Panc1 (cell line): Measurements from ENCODE around the gene LSM14B. TPM values are rescaled to one million over a fixed set of nuclear protein-coding genes. Genes with fewer than 3 reads are reported as not detected.
"Not testable (repeated sequence)": the region's sequence is repeated elsewhere in the genome, so short reads cannot be mapped to it uniquely, and the experiment has no call there.

Experiments used
- ATAC-seq: fragments of 200-7000 bp; cut with Tn5 transposase; 2 replicates; pipeline ENCODE4 v1.9.1; 2020; ENCODE audit warnings: mild to moderate bottlenecking, moderate library complexity
- BruUV-seq: library from RNA; stranded (reverse); fragments of 400-500 nt; replicated peaks from 2 replicates; lab custom pipeline; 2021; lab: Mats Ljungman, UMichigan
- CTCF ChIA-PET: fragments of 300-600 bp; sonication (Branson Sonifier 250); formaldehyde crosslinking; loops from one replicate; lab custom pipeline; 2022; ENCODE audit warnings: antibody characterized with exemption; lab: Charles Lee
- POLR2A ChIA-PET: fragments of 300-600 bp; sonication (Branson Sonifier 250); formaldehyde crosslinking; loops from one replicate; lab custom pipeline; 2022; ENCODE audit warnings: antibody characterized with exemption; lab: Charles Lee
- DNase-seq: peaks from one replicate; pipeline ENCODE4 v3.0.0-alpha.2; 2010; ENCODE audit warnings: low read depth, low spot score
- H3K27ac ChIP-seq: 2 replicates; pipeline ENCODE4 v1.5.1; 2011; ENCODE audit warnings: mild to moderate bottlenecking, low read length, inconsistent platforms
- H3K27me3 ChIP-seq: fragments of 200-500 bp; sonication (Bioruptor generic); 2 replicates; pipeline ENCODE4 v1.6.0; 2014; ENCODE audit warnings: low read length, inconsistent platforms; ENCODE audit not compliant: control insufficient read depth, insufficient read depth
- H3K36me3 ChIP-seq: fragments of 200-500 bp; sonication (Bioruptor generic); 2 replicates; pipeline ENCODE4 v1.5.1; 2014; ENCODE audit warnings: inconsistent platforms, mild to moderate bottlenecking, low read length, moderate library complexity; ENCODE audit not compliant: control insufficient read depth, insufficient read depth
- H3K4me1 ChIP-seq: 2 replicates; pipeline ENCODE4 v1.5.1; 2011; ENCODE audit warnings: inconsistent platforms, mild to moderate bottlenecking, low read length, moderate library complexity; ENCODE audit not compliant: control insufficient read depth, insufficient read depth
- H3K4me3 ChIP-seq, 2 experiments: 2 replicates each; pipeline ENCODE4 v1.5.1; 2011 to 2012; ENCODE audit warnings: low read depth in 2 of 2, low read length in 2 of 2, mild to moderate bottlenecking in 2 of 2, inconsistent platforms in 1 of 2, moderate library complexity in 1 of 2
- H3K9me3 ChIP-seq: fragments of 200-500 bp; sonication (Bioruptor generic); 2 replicates; pipeline ENCODE4 v1.5.1; 2014; ENCODE audit warnings: low read depth, mild to moderate bottlenecking, inconsistent platforms, low read length, moderate library complexity; ENCODE audit not compliant: control insufficient read depth, insufficient read depth
- POLR2AphosphoS5 ChIP-seq: IDR thresholded peaks from 2 replicates; pipeline ENCODE4 v1.6.1; 2012; ENCODE audit warnings: mild to moderate bottlenecking, low read depth, low read length, moderate library complexity
- SIN3A ChIP-seq: IDR thresholded peaks from 2 replicates; pipeline ENCODE4 v1.6.1; 2012; ENCODE audit warnings: low read depth, mild to moderate bottlenecking, low read length, moderate library complexity, borderline replicate concordance; ENCODE audit not compliant: insufficient read depth
- TCF7L2 ChIP-seq: IDR thresholded peaks from 2 replicates; pipeline ENCODE4 v1.6.1; 2011; ENCODE audit warnings: mild to moderate bottlenecking, low read depth, low read length, inconsistent platforms
- in situ Hi-C: cut with HindIII; loops from 2 replicates; pipeline ENCODE4 v1.10.0; 2016; ENCODE audit warnings: low sequenced_read_pairs, low pct_unique_long_range_greater_than_20kb
- intact Hi-C: fragments of 100-400 bp; cut with micrococcal nuclease; formaldehyde crosslinking; loops from one replicate; pipeline ENCODE4 v1.10.0; 2022; ENCODE audit not compliant: unreplicated experiment
- total RNA-seq: library from RNA; stranded (reverse); gene quantifications from one replicate; pipeline ENCODE4 v1.2.1, GENCODE V29; 2021; ENCODE audit not compliant: unreplicated experiment
- TF ChIP-seq, protein P1 (sequence below): fragments of 450-650 bp; IDR thresholded peaks from 2 replicates; pipeline ENCODE4 v1.5.1; 2017; ENCODE audit warnings: mild to moderate bottlenecking
- TF ChIP-seq, protein P2 (sequence below), 2 experiments: IDR thresholded peaks; 2 replicates each; pipeline ENCODE4 v1.6.1; 2011 to 2012; ENCODE audit warnings: low read depth in 2 of 2, control low read depth in 1 of 2, low read length in 1 of 2, mild to moderate bottlenecking in 1 of 2, moderate library complexity in 1 of 2; ENCODE audit not compliant: insufficient read depth in 1 of 2

Gene LSM14B
- total RNA-seq, 1 experiment from 2014 or later = 52.2 TPM

DNA sequence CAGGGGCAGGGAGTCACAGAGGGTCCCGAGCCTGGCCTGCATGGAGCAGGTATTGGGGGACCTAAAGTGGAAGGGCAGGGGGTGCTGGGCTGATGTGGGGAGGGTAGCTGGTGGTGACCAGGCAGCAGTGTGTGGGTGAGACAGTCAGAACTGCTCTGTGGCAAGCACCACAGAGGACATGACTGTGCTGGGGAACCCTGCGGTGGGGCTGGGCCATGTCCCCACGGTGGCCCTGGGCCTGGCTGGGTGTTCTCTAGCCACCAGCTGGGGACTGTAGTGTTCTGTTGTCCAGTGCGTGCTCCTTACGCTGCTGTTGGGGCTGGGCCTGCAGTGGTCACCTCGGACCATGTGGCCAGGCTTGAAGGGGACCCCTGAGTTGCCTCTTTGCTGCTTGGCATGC is 24.9 kb downstream of the LSM14B start:
- Histone ChIP-seq H3K4me3 (no peak overlapping the region), H3K36me3 (no peaks in the 10 kb centered on the region; the same call in 1 of the 2 replicates), H3K9me3 (no peaks in the 10 kb centered on the region), H3K4me1 (peaks cover 18% of the 10 kb centered on the region), H3K27ac (no peak overlapping the region), H3K27me3 (no peaks in the 10 kb centered on the region)
- ATAC-seq (no peak), DNase-seq (no peak)
- no TSS peak for BruUV-seq
- ChIA-PET CTCF (no interaction called here), POLR2A (no interaction called here)
- no peak for TF ChIP-seq TCF7L2
- TF ChIP-seq, protein P1, sequence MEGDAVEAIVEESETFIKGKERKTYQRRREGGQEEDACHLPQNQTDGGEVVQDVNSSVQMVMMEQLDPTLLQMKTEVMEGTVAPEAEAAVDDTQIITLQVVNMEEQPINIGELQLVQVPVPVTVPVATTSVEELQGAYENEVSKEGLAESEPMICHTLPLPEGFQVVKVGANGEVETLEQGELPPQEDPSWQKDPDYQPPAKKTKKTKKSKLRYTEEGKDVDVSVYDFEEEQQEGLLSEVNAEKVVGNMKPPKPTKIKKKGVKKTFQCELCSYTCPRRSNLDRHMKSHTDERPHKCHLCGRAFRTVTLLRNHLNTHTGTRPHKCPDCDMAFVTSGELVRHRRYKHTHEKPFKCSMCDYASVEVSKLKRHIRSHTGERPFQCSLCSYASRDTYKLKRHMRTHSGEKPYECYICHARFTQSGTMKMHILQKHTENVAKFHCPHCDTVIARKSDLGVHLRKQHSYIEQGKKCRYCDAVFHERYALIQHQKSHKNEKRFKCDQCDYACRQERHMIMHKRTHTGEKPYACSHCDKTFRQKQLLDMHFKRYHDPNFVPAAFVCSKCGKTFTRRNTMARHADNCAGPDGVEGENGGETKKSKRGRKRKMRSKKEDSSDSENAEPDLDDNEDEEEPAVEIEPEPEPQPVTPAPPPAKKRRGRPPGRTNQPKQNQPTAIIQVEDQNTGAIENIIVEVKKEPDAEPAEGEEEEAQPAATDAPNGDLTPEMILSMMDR = no peak
- no peak for TF ChIP-seq POLR2AphosphoS5
- TF ChIP-seq SIN3A = no peak
- TF ChIP-seq, protein P2, sequence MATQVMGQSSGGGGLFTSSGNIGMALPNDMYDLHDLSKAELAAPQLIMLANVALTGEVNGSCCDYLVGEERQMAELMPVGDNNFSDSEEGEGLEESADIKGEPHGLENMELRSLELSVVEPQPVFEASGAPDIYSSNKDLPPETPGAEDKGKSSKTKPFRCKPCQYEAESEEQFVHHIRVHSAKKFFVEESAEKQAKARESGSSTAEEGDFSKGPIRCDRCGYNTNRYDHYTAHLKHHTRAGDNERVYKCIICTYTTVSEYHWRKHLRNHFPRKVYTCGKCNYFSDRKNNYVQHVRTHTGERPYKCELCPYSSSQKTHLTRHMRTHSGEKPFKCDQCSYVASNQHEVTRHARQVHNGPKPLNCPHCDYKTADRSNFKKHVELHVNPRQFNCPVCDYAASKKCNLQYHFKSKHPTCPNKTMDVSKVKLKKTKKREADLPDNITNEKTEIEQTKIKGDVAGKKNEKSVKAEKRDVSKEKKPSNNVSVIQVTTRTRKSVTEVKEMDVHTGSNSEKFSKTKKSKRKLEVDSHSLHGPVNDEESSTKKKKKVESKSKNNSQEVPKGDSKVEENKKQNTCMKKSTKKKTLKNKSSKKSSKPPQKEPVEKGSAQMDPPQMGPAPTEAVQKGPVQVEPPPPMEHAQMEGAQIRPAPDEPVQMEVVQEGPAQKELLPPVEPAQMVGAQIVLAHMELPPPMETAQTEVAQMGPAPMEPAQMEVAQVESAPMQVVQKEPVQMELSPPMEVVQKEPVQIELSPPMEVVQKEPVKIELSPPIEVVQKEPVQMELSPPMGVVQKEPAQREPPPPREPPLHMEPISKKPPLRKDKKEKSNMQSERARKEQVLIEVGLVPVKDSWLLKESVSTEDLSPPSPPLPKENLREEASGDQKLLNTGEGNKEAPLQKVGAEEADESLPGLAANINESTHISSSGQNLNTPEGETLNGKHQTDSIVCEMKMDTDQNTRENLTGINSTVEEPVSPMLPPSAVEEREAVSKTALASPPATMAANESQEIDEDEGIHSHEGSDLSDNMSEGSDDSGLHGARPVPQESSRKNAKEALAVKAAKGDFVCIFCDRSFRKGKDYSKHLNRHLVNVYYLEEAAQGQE (IDR thresholded peaks at IDR 0.05; ENCODE audit: insufficient read depth in 1 of 2, low read depth in 2 of 2, low read length in 1 of 2) = no peak
- in situ Hi-C loops = no loop called here
- intact Hi-C loops = no loop called here

DNA sequence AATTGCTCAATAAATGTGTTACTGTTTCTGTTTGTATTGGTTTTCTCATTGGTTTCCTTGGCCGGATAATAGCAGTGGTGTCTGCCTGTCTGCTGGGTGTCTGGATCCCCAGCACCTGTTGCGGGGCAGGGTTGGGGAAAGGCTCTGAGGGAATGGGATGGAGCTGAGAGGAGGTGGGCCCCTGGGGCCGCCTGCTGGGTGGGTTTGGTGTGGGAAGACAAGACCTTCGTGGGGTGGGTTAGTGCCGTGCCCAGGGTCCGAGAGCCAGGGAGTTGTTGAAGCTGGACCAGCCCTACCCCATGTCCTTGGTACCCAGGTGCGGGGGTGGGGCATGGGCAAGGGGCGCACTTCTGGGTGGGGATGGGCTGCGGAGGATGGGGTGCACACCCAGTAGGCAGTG is 25.3 kb downstream of the LSM14B start:
- Histone ChIP-seq H3K4me1 (peaks cover 18% of the 10 kb centered on the region), H3K4me3 (no peak overlapping the region), H3K27ac (no peak overlapping the region), H3K27me3 (no peaks in the 10 kb centered on the region), H3K9me3 (no peaks in the 10 kb centered on the region), H3K36me3 (no peaks in the 10 kb centered on the region; the same call in 1 of the 2 replicates)
- CTCF ChIA-PET = no interaction called here
- no peak for TF ChIP-seq TCF7L2
- no peak for TF ChIP-seq SIN3A
- TF ChIP-seq, protein P2 (IDR thresholded peaks at IDR 0.05; ENCODE audit: insufficient read depth in 1 of 2, low read depth in 2 of 2, low read length in 1 of 2) = no peak
- TF ChIP-seq, protein P1 = no peak
- TF ChIP-seq POLR2AphosphoS5 = no peak
- in situ Hi-C loops (no loop called here), intact Hi-C loops (no loop called here)
- BruUV-seq = no TSS peak
- DNase-seq = no peak
- ATAC-seq = no peak
- POLR2A ChIA-PET = no interaction called here

GRCh38 chr20:62148383-62148782 is 26.1 kb downstream of the LSM14B start:
- H3K4me3 ChIP-seq, POLR2A ChIA-PET, ATAC-seq, DNase-seq, H3K9me3 ChIP-seq, H3K36me3 ChIP-seq, H3K27me3 ChIP-seq, H3K27ac ChIP-seq, in situ Hi-C loops, CTCF ChIA-PET, BruUV-seq, intact Hi-C loops: not testable (repeated sequence)
- H3K4me1 ChIP-seq = peaks cover 18% of the 10 kb centered on the region
